BJ (cell line): Measurements from ENCODE around the gene SLC35G6. TPM values are rescaled to one million over a fixed set of nuclear protein-coding genes. Genes with fewer than 3 reads are reported as not detected.

ENCODE experiments used
- CTCF ChIA-PET: fragments of 350-600 bp; formaldehyde crosslinking; extraction: SDS; loops from one replicate; lab custom pipeline; 2021; ENCODE audit warnings: antibody characterized with exemption, inconsistent platforms; lab: Yijun Ruan, JAX
- POLR2A ChIA-PET: fragments of 300-600 bp; sonication (Branson Sonifier 250); formaldehyde crosslinking; extraction: SDS; loops from one replicate; lab custom pipeline; 2021; ENCODE audit warnings: antibody characterized with exemption; lab: Charles Lee
- DNase-seq: peaks from one replicate; pipeline ENCODE4 v3.0.0-alpha.2; 2011; ENCODE audit warnings: low read depth
- H3K27me3 ChIP-seq: 2 replicates; pipeline ENCODE4 v1.6.0; 2011; ENCODE audit warnings: low read length; ENCODE audit not compliant: control insufficient read depth, insufficient read depth
- H3K36me3 ChIP-seq: 2 replicates; pipeline ENCODE4 v1.5.1; 2011; ENCODE audit warnings: low read length; ENCODE audit not compliant: control insufficient read depth, insufficient read depth
- H3K4me3 ChIP-seq: 2 replicates; pipeline ENCODE4 v1.5.1; 2011; ENCODE audit warnings: low read depth, mild to moderate bottlenecking, control low read depth, low read length
- polyA plus RNA-seq: library from polyadenylated mRNA; depleted of rRNA; stranded (reverse); fragments of >200 nt; gene quantifications from 2 replicates; pipeline ENCODE4 v1.2.3, GENCODE V29; 2011
- TF ChIP-seq, protein P1 (sequence below): IDR thresholded peaks from 2 replicates; pipeline ENCODE4 v1.5.1; 2011; ENCODE audit warnings: low read depth, mild to moderate bottlenecking, control low read depth, inconsistent platforms, low read length, moderate library complexity; ENCODE audit not compliant: insufficient read depth

The SLC35G6 gene
- polyA plus RNA-seq, 1 experiment, result not detected

DNA sequence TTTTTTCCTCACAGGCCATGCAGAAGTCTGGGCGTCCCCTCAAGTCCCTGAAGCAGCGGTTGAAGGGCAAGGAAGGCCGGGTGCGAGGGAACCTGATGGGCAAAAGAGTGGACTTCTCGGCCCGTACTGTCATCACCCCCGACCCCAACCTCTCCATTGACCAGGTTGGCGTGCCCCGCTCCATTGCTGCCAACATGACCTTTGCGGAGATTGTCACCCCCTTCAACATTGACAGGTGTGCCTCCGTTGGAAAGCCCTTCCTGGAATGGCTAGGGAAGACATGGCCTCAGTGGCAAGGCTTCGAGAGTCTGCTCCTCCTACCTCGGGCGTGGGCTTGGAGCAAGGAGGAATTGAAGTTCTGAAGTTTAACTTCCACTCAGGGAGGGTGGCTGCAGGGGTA, 16.4 kb downstream of the SLC35G6 start:
- TF ChIP-seq, protein P1, sequence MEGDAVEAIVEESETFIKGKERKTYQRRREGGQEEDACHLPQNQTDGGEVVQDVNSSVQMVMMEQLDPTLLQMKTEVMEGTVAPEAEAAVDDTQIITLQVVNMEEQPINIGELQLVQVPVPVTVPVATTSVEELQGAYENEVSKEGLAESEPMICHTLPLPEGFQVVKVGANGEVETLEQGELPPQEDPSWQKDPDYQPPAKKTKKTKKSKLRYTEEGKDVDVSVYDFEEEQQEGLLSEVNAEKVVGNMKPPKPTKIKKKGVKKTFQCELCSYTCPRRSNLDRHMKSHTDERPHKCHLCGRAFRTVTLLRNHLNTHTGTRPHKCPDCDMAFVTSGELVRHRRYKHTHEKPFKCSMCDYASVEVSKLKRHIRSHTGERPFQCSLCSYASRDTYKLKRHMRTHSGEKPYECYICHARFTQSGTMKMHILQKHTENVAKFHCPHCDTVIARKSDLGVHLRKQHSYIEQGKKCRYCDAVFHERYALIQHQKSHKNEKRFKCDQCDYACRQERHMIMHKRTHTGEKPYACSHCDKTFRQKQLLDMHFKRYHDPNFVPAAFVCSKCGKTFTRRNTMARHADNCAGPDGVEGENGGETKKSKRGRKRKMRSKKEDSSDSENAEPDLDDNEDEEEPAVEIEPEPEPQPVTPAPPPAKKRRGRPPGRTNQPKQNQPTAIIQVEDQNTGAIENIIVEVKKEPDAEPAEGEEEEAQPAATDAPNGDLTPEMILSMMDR, result no peak
- H3K4me3 ChIP-seq, result no peak overlapping the region
- no peak for DNase-seq
- H3K27me3 ChIP-seq, result no peaks in the 10 kb centered on the region
- ChIA-PET POLR2A (interaction anchor here (0.5 kb wide), 1 partner anchor 17 kb away, joined by 3 read pairs; no protein-coding TSS in a partner anchor), CTCF (interaction anchor here (1.1 to 3.4 kb wide), 2 partner anchors 11 to 17 kb away, joined by 3 to 18 read pairs; no protein-coding TSS in a partner anchor)
- peaks cover 54% of the 10 kb centered on the region for H3K36me3 ChIP-seq

DNA sequence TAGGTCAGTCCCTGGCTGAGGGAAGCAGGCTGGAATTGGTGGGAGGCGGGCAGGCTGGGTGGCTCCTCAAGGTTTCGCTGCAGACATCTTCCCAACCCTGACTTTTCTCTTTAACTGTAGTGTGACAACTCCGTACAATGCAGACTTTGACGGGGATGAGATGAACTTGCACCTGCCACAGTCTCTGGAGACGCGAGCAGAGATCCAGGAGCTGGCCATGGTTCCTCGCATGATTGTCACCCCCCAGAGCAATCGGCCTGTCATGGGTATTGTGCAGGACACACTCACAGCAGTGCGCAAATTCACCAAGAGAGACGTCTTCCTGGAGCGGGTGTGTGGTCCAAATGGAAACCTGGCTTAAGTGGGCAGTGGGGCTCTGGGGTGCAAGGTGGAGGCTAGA, 17.9 kb downstream of the SLC35G6 start:
- POLR2A ChIA-PET, result no interaction called here
- no peak overlapping the region for H3K4me3 ChIP-seq
- H3K27me3 ChIP-seq, result no peaks in the 10 kb centered on the region
- H3K36me3 ChIP-seq, result peaks cover 65% of the 10 kb centered on the region
- CTCF ChIA-PET, result interaction anchor here (0.6 to 3.4 kb wide), 3 partner anchors 15 to 153 kb away, joined by 3 to 18 read pairs (median 3); no protein-coding TSS in a partner anchor
- TF ChIP-seq, protein P1, result no peak
- DNase-seq, result no peak

DNA sequence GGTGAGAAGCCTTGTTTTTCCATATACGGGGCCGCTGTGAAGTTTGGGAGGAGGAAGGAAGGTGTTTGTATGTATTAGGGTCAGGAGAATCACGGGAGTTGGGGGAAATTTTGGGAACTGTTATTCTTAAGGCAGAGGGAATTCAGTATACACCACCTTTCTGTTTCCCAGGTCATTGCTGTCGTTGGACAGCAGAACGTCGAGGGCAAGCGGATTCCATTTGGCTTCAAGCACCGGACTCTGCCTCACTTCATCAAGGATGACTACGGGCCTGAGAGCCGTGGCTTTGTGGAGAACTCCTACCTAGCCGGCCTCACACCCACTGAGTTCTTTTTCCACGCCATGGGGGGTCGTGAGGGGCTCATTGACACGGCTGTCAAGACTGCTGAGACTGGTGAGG, 20.5 kb downstream of the SLC35G6 start:
- DNase-seq, result no peak
- Histone ChIP-seq H3K4me3 (no peak overlapping the region), H3K27me3 (no peaks in the 10 kb centered on the region), H3K36me3 (peaks cover 63% of the 10 kb centered on the region)
- TF ChIP-seq, protein P1, result no peak
- CTCF ChIA-PET, result interaction anchor here (0.9 to 2.9 kb wide), 2 partner anchors 12 to 87 kb away, joined by 3 to 19 read pairs; no protein-coding TSS in a partner anchor
- POLR2A ChIA-PET, result no interaction called here

DNA sequence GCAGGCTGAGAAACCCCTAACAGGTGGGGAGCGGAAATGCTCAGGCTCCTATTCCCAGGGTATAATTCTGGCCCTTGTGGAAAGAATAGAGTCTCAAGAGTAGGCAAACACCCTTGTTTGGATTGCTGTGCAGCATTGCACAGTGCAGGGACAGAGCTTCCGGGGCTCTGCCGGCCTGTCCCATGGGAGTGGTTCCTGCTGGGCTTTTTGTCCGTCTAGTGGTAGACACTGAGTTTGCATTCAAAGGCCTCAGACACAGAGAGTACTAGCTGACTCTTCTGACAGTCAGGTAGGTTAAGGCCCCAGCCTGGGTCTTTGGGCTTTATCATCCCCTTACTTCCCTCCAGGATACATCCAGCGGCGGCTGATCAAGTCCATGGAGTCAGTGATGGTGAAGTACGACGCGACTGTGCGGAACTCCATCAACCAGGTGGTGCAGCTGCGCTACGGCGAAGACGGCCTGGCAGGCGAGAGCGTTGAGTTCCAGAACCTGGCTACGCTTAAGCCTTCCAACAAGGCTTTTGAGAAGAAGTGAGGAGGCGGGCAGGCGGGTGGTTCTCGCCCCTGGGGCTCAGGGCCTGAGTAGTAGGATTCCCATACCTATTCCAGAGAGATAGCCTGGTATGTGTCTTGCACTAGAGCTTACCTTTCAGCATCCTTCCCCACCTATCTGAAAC, 21.1 kb downstream of the SLC35G6 start:
- Histone ChIP-seq H3K27me3 (no peaks in the 10 kb centered on the region), H3K4me3 (no peak overlapping the region), H3K36me3 (peaks cover 60% of the 10 kb centered on the region)
- DNase-seq, result no peak
- TF ChIP-seq, protein P1, result no peak
- ChIA-PET POLR2A (no interaction called here), CTCF (interaction anchor here (0.8 to 2.9 kb wide), 5 partner anchors 12 to 59 kb away, joined by 3 to 19 read pairs (median 4); partner anchors contain the start of gene SENP3)

DNA sequence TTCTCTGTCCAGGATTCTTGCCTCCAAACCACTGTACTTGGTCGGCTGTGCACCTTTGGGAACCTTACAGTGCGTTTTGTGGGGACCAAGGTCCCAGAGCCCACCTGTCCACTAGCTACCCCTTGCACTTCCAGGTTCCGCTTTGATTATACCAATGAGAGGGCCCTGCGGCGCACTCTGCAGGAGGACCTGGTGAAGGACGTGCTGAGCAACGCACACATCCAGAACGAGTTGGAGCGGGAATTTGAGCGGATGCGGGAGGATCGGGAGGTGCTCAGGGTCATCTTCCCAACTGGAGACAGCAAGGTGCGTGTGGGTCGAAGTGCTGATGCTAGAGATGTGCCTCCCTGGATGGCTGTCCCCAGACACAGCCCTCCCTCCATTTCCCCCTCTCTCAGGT, 21.7 kb downstream of the SLC35G6 start:
- TF ChIP-seq, protein P1, result 0 out of 2 replicates have a peak, but pooled peaks have one; percentile 14
- Histone ChIP-seq H3K27me3 (no peaks in the 10 kb centered on the region), H3K36me3 (peaks cover 53% of the 10 kb centered on the region), H3K4me3 (no peak overlapping the region)
- no peak for DNase-seq
- ChIA-PET CTCF (interaction anchor here (0.8 to 2.9 kb wide), 5 partner anchors 11 to 58 kb away, joined by 3 to 19 read pairs (median 4); partner anchors contain the start of gene SENP3), POLR2A (no interaction called here)
